Kidney epithelial cell (primary cell): ENCODE measurements around the gene RAB17. TPM values are rescaled to one million over a fixed set of nuclear protein-coding genes. Genes with fewer than 3 reads are reported as not detected.

Source experiments
- DNase-seq: peaks from one replicate; pipeline ENCODE4 v3.0.0-alpha.2; 2010; ENCODE audit warnings: low read depth
- H3K27me3 ChIP-seq: 2 replicates; pipeline ENCODE4 v1.6.0; 2011; ENCODE audit warnings: low read length; ENCODE audit not compliant: control insufficient read depth, insufficient read depth
- H3K36me3 ChIP-seq: 2 replicates; pipeline ENCODE4 v1.5.1; 2011; ENCODE audit warnings: low read length; ENCODE audit not compliant: control insufficient read depth, insufficient read depth
- H3K4me3 ChIP-seq: 2 replicates; pipeline ENCODE4 v1.5.1; 2011; ENCODE audit warnings: low read depth, mild to moderate bottlenecking, control low read depth, low read length
- total RNA-seq: library from RNA; depleted of rRNA; stranded (reverse); fragments of >200 nt; gene quantifications from 2 replicates; pipeline ENCODE4 v1.2.3, GENCODE V29; 2015
- TF ChIP-seq, protein P1 (sequence below): IDR thresholded peaks from 2 replicates; pipeline ENCODE4 v1.5.1; 2011; ENCODE audit warnings: mild to moderate bottlenecking, moderate library complexity, low read length, control low read depth, inconsistent platforms; ENCODE audit not compliant: insufficient read depth, poor library complexity, severe bottlenecking

Gene RAB17, protein sequence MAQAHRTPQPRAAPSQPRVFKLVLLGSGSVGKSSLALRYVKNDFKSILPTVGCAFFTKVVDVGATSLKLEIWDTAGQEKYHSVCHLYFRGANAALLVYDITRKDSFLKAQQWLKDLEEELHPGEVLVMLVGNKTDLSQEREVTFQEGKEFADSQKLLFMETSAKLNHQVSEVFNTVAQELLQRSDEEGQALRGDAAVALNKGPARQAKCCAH
- 10.7 and 12.1 TPM in 2 replicates for total RNA-seq

DNA sequence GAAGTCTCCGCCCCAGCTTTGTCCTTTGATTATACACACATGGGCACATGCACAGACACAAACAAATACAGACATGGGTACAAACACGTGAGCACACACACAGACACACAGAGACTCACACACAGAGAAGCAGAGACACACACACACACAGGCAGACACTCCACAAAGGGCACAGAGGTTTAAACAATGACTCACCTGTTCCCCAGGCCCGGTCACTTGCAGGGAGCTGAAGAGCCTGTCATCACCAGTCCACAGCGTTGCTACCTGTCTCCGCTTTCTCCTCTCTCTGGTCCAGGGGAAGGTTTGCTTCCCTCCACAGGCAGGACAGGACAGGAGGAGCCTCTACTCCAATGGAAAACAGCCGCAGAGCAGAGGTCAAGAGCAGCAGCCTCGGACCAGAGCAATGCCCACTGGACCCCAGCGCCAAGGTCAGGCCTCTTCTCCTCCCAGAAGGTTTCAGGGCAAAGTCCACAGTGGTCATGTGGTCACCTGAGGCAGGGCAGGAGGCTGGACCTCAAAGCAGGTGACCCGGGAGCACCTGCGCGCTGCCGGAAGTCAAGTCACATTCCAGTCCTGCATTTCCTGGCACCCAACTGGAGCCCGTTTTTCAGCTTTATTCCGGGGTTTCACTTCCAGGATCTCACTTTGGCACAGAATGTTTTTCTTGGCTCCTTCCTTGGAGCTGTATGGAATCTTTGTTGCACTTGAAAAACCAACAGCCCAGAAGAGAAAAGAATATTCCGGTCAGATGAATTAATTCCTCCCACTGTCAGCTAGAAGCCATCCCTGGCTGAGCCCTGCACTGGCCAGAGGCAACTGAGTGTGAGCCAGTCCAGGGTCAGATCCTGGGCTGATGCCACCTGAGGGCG is at the start of gene RAB17:
Gene RAB17 (minus strand): TSS at position 463 of the 869 bp plus-strand sequence. CDS start 4,580 bp downstream, outside the sequence.
- no peak for DNase-seq
- no peaks in the 10 kb centered on the region for H3K36me3 ChIP-seq
- TF ChIP-seq, protein P1, sequence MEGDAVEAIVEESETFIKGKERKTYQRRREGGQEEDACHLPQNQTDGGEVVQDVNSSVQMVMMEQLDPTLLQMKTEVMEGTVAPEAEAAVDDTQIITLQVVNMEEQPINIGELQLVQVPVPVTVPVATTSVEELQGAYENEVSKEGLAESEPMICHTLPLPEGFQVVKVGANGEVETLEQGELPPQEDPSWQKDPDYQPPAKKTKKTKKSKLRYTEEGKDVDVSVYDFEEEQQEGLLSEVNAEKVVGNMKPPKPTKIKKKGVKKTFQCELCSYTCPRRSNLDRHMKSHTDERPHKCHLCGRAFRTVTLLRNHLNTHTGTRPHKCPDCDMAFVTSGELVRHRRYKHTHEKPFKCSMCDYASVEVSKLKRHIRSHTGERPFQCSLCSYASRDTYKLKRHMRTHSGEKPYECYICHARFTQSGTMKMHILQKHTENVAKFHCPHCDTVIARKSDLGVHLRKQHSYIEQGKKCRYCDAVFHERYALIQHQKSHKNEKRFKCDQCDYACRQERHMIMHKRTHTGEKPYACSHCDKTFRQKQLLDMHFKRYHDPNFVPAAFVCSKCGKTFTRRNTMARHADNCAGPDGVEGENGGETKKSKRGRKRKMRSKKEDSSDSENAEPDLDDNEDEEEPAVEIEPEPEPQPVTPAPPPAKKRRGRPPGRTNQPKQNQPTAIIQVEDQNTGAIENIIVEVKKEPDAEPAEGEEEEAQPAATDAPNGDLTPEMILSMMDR = no peak
- no peaks in the 10 kb centered on the region for H3K27me3 ChIP-seq
- no peak within 1 kb of the TSS for H3K4me3 ChIP-seq

DNA sequence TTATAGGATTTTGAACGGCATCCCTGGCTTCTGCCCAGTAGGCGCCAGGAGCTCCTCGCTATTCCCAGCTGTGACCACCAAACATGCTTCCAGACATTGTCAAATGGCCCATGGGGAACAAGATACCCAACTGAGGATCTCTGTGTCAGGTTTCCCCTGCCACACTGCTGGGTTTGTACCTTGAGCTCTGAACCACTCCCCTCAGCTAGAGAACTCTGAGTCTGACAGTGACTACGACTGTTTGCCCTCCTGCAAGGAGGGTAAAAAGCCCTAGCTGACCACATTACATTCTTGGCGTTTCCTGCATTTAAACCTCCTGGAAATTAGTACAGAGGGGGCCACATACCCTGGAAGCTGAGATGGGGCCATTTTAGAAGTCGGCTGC is 49.3 kb upstream of the RAB17 start:
- no peak for DNase-seq
- Histone ChIP-seq H3K4me3 (no peak overlapping the region), H3K27me3 (no peaks in the 10 kb centered on the region), H3K36me3 (no peaks in the 10 kb centered on the region)
- TF ChIP-seq, protein P1 = no peak

DNA sequence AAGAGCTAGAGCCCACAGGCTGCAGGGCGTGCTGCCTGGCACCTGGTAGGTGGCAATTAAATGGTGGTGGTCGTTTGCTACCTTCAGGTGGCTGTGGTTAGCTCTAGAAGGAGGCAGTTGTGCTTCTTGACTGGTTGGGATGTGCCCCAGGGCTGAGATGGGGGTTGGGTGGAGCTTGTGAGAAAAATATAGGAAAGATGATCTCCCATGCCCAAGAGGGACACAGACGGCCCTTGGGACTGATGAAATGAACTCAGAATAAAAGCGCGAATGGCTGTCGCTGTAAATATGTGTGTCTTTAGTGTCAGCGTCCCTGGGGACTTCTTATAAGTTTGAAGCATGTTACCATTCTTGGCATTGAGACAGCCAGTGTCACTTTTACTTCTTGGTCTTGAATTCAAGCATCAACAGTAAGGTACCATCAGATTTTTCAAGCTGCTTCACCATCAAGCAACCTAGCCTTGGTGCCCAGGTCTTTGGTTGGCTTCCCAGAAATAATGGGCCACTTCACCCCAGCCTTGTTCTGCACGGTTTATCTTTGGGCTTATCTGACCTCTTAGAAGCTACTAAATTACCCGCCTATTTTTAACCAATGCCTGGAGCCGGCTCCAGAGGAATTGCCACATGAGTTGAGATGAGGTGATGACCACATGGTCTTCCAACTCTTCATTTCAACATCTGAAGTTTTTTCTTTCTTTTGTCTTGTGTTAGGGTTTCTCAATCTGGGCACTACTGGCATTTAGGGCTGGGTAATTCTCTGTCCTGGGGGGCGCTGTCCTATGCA is 48.7 kb upstream of the RAB17 start:
- no peaks in the 10 kb centered on the region for H3K36me3 ChIP-seq
- H3K27me3 ChIP-seq = no peaks in the 10 kb centered on the region
- H3K4me3 ChIP-seq = no peak overlapping the region
- TF ChIP-seq, protein P1 = no peak
- DNase-seq = no peak

DNA sequence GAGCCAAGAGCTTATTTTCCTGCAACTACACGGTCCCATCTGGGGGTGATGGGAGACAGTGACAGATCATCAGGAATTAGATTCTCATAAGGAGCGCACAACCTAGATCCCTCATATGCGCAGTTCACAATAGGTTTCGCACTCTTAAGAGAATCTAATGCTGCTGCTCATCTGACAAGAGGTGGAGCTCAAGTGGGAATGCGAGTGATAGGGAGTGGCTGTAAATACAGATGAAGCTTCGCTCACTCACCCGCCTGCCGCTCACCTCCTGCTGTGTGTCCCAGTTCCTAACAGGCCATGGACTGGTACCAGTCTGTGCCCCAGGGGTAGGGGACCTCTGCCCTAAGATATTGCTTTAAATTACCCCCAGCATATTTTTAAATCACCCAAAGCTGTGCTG is 47.6 kb upstream of the RAB17 start:
- TF ChIP-seq, protein P1 = no peak
- Histone ChIP-seq H3K36me3 (no peaks in the 10 kb centered on the region), H3K27me3 (no peaks in the 10 kb centered on the region), H3K4me3 (no peak overlapping the region)
- no peak for DNase-seq

DNA sequence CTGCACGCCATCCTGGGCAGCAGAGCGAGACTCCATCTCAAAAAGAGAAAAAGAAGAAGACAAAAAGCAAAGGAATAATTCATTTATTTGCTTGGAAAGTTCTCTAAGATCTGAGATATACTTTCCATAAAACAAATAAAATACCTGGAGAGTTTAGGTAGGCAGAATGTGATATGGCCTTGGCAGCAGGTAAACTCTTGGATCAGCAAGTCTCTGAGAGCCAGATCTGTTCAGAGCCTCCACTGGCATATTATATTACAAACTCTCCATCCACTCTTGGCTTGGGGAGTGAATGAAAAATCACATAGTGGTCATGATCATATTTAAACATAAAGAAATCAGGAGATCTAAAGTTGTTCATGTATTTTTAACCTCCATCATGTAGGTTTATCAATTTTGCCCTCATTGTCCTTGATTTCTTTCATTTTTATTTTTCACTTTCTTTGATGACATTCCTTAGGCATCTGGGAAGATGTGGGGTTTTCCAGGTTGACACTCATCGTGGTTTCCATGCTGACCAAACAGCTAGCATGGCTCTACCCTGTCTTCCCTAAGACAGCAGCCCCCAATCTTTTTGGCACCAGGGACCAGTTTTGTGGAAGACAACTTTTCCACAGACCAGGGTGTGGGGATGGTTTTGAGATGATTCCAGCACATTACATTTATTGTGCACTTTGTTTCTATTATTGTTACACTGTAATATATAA is 47.0 kb upstream of the RAB17 start:
- TF ChIP-seq, protein P1 = no peak
- Histone ChIP-seq H3K27me3 (no peaks in the 10 kb centered on the region), H3K4me3 (no peak overlapping the region), H3K36me3 (no peaks in the 10 kb centered on the region)
- no peak for DNase-seq
